HL-60 (cell line): ENCODE measurements around the gene KIAA1671.
A peak's percentile ranks its signal among the peaks of the same experiment; 100 is the strongest.

Experiments used
- DNase-seq, 2 experiments: peaks; one replicate each; pipeline ENCODE4 v3.0.0-alpha.2; 2010 to 2020; ENCODE audit warnings: low read depth in 1 of 2, low spot score in 1 of 2
- H3K27ac ChIP-seq: fragments of 250-450 bp; sonication (Bioruptor Pico); replicated peaks from 2 replicates; pipeline ENCODE4 v1.5.1; 2020; ENCODE audit warnings: mild to moderate bottlenecking, moderate library complexity
- H3K27me3 ChIP-seq: fragments of 250-450 bp; sonication (Bioruptor Pico); 2 replicates; pipeline ENCODE4 v1.5.1; 2021; ENCODE audit warnings: mild to moderate bottlenecking, moderate library complexity; ENCODE audit not compliant: insufficient read depth, poor library complexity, severe bottlenecking
- H3K4me3 ChIP-seq: replicated peaks from 2 replicates; pipeline ENCODE4 v1.5.1; 2011; ENCODE audit warnings: mild to moderate bottlenecking, control low read depth, low read length; ENCODE audit not compliant: insufficient read depth
- GABPA ChIP-seq: IDR thresholded peaks from 2 replicates; pipeline ENCODE4 v1.6.1; 2012; ENCODE audit warnings: low read depth
- POLR2AphosphoS5 ChIP-seq: IDR thresholded peaks from 2 replicates; pipeline ENCODE4 v1.6.1; 2012; ENCODE audit warnings: low read depth
- SPI1 ChIP-seq: IDR thresholded peaks from 2 replicates; pipeline ENCODE4 v1.6.1; 2012; ENCODE audit warnings: low read depth, mild to moderate bottlenecking, borderline replicate concordance
- TF ChIP-seq, protein P1 (sequence below): IDR thresholded peaks from 2 replicates; pipeline ENCODE4 v1.6.1; 2012; ENCODE audit warnings: low read depth; ENCODE audit not compliant: insufficient replicate concordance
- TF ChIP-seq, protein P2 (sequence below): IDR thresholded peaks from one replicate; pipeline ENCODE4 v1.5.1; 2011; ENCODE audit warnings: low read length, control low read depth, inconsistent platforms; ENCODE audit not compliant: insufficient read depth

The KIAA1671 gene

DNA sequence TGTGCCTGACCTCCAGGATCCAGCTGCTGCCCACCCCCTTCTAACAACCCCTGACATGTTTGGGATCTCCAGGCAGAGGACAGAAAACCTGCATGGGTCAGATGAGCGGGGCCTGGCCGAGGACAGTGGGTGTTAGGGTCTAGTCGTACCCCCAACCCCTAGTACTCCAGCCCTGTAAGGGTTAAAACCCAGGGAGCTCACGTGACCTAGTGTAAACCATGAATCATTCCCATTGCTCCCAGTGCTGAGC lies 158.0 kb downstream of the KIAA1671 start:
- no peak overlapping the region for H3K27ac ChIP-seq
- no peak overlapping the region for H3K4me3 ChIP-seq
- peaks cover 18% of the 10 kb centered on the region for H3K27me3 ChIP-seq
- TF ChIP-seq, protein P1, sequence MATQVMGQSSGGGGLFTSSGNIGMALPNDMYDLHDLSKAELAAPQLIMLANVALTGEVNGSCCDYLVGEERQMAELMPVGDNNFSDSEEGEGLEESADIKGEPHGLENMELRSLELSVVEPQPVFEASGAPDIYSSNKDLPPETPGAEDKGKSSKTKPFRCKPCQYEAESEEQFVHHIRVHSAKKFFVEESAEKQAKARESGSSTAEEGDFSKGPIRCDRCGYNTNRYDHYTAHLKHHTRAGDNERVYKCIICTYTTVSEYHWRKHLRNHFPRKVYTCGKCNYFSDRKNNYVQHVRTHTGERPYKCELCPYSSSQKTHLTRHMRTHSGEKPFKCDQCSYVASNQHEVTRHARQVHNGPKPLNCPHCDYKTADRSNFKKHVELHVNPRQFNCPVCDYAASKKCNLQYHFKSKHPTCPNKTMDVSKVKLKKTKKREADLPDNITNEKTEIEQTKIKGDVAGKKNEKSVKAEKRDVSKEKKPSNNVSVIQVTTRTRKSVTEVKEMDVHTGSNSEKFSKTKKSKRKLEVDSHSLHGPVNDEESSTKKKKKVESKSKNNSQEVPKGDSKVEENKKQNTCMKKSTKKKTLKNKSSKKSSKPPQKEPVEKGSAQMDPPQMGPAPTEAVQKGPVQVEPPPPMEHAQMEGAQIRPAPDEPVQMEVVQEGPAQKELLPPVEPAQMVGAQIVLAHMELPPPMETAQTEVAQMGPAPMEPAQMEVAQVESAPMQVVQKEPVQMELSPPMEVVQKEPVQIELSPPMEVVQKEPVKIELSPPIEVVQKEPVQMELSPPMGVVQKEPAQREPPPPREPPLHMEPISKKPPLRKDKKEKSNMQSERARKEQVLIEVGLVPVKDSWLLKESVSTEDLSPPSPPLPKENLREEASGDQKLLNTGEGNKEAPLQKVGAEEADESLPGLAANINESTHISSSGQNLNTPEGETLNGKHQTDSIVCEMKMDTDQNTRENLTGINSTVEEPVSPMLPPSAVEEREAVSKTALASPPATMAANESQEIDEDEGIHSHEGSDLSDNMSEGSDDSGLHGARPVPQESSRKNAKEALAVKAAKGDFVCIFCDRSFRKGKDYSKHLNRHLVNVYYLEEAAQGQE: no peak
- TF ChIP-seq, protein P2, sequence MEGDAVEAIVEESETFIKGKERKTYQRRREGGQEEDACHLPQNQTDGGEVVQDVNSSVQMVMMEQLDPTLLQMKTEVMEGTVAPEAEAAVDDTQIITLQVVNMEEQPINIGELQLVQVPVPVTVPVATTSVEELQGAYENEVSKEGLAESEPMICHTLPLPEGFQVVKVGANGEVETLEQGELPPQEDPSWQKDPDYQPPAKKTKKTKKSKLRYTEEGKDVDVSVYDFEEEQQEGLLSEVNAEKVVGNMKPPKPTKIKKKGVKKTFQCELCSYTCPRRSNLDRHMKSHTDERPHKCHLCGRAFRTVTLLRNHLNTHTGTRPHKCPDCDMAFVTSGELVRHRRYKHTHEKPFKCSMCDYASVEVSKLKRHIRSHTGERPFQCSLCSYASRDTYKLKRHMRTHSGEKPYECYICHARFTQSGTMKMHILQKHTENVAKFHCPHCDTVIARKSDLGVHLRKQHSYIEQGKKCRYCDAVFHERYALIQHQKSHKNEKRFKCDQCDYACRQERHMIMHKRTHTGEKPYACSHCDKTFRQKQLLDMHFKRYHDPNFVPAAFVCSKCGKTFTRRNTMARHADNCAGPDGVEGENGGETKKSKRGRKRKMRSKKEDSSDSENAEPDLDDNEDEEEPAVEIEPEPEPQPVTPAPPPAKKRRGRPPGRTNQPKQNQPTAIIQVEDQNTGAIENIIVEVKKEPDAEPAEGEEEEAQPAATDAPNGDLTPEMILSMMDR: no peak
- no peak for TF ChIP-seq POLR2AphosphoS5
- no peak for TF ChIP-seq GABPA
- no peak for TF ChIP-seq SPI1
- no peak for DNase-seq

DNA sequence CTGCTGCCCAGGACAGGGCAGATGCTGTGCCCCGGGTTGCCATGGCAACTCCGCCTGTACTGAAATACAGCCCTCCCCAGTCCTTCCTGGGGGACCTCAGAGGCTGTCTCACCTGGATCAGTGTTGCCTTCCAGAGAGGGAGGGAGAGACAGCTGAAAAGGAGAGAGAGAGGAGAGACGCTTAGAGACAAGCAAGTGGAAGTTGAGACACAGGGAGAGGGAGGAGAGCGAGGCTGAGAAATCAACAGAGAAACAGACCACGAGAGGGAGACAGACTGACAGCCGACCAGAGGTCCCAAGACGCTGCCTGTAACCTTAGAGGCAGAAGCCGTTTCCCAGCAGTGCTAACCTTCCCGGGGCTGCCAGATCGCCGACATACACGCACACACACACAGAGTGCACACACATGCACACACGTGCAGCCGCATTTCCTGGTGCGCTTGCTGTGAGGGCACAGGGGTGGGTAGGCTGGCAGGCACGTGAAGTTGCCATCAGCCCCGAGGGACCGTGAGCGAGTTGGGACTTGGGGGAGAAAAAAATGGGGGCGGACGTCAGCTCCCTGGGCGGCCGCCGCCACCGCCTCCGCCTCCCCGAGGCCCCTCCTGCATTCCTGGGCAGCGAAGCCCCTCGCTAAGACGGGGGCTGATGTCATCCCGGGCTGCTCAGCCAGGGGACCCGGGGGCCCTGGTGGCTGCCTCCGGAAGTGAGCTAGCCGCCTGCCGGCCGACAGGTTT lies 158.5 kb downstream of the KIAA1671 start:
- DNase-seq: peak; percentile 1 to 47
- TF ChIP-seq, protein P1: no peak
- TF ChIP-seq, protein P2: peak; percentile 45
- Histone ChIP-seq H3K27me3 (peaks cover 18% of the 10 kb centered on the region), H3K27ac (no peak overlapping the region), H3K4me3 (peak overlapping the region; percentile 13)

DNA sequence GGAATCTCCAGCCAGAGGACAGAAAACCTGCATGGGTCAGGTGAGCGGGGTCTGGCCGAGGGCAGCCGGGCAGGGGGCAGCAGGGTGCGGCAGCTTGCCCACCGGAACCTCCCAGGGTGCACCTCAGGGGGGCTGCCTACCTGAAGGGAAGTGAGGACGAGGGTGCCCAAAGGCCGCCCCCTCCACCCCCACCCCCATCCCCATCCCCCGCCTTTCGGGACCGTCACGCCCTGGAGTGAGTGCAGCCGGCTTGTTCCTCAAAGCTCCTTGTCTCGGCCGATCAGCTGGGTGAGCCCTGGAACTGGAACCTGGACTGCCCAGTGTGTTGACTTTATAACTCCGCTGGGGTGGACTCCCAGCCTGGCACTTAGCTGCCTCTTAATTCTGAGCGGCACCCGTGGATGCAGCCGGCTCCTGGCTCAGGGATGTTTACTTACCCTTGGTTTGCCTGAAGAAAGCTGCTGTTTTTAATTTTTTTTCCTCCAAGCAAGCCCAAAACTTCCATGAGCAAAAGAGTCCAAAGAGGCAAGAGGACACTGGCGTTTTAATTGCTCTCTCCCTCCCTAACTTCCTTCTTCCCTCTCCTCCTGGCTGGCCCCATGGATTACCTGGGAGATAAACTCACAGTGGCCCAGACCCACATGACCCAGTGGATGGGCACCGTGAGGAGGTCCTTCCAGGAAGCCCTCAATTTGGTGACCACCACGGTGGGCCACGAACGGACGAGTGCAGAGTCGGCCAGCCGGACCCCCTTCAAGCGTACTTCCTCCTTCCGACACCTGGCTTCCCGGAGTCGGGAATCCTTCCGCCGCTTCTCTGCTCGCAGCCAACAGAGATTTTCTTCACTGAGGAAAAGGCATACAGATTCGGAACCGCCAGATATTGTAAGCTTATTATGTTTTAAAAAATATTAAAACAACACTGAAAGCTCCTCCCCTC lies 159.3 kb downstream of the KIAA1671 start:
- Histone ChIP-seq H3K27me3 (peaks cover 18% of the 10 kb centered on the region), H3K4me3 (peak overlapping the region; percentile 13), H3K27ac (no peak overlapping the region)
- DNase-seq: no peak
- TF ChIP-seq, protein P1: no peak
